ENCODE measurements around the gene RUSF1. TPM values are rescaled to one million over a fixed set of nuclear protein-coding genes. Genes with fewer than 3 reads are reported as not detected.

RUSF1 gene
- polyA plus RNA-seq, 1 donor (not counting 4 experiments of a cell fraction or from before 2014, with no cell fraction given): 17.4 TPM

DNA sequence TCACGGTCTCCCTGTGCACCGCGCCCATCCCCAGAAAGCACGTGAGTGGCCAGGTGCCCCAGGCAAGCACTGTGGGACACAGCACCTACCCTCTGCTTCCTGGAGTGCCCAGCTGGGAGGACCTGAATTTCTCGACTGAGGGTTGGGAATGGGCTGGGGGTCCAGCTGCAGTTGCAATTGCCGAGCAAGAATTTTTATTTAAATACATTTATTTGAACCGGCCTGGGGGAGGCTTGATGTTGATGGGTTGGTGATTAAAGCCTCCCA, 19.0 kb downstream of the RUSF1 start:
- Histone ChIP-seq H3K9me1 (ENCODE audit: control insufficient read depth, extremely low read depth, insufficient read depth, low read length) (no peaks in the 10 kb centered on the region), H3K4me3 (ENCODE audit: control insufficient read depth in 2 of 3, extremely low read depth in 1 of 3, insufficient read depth in 2 of 3, low read depth in 1 of 3, low read length in 3 of 3) (no peak overlapping the region), H3K27me3 (ENCODE audit: control insufficient read depth, extremely low read depth, insufficient read depth, low read length) (peaks cover 16% of the 10 kb centered on the region), H3K79me2 (ENCODE audit: control insufficient read depth, insufficient read depth, low read length) (no peaks in the 10 kb centered on the region), H3K9ac (ENCODE audit: control insufficient read depth, extremely low read depth, insufficient read depth, low read length) (no peak overlapping the region), H3K27ac (ENCODE audit: control insufficient read depth, insufficient read depth, low read length) (no peak overlapping the region), H4K20me1 (ENCODE audit: control insufficient read depth, extremely low read depth, insufficient read depth, low read length) (no peaks in the 10 kb centered on the region), H2AFZ (ENCODE audit: control insufficient read depth, low read length) (no peak overlapping the region), H3K4me1 (ENCODE audit: control insufficient read depth, extremely low read depth, insufficient read depth, low read length) (peaks cover 14% of the 10 kb centered on the region), H3K36me3 (ENCODE audit: control insufficient read depth in 2 of 2, extremely low read depth in 1 of 2, insufficient read depth in 2 of 2, low read length in 2 of 2) (peaks cover 0 to 6% of the 10 kb centered on the region in 2 experiments), H3K4me2 (ENCODE audit: control insufficient read depth, extremely low read depth, insufficient read depth, low read depth, low read length) (no peak overlapping the region), H3K9me3 (ENCODE audit: control insufficient read depth, low read depth, low read length) (no peaks in the 10 kb centered on the region)
- no peak for TF ChIP-seq EZH2 (IDR thresholded peaks at IDR 0.05; ENCODE audit: low read length)
- TF ChIP-seq, protein P1, sequence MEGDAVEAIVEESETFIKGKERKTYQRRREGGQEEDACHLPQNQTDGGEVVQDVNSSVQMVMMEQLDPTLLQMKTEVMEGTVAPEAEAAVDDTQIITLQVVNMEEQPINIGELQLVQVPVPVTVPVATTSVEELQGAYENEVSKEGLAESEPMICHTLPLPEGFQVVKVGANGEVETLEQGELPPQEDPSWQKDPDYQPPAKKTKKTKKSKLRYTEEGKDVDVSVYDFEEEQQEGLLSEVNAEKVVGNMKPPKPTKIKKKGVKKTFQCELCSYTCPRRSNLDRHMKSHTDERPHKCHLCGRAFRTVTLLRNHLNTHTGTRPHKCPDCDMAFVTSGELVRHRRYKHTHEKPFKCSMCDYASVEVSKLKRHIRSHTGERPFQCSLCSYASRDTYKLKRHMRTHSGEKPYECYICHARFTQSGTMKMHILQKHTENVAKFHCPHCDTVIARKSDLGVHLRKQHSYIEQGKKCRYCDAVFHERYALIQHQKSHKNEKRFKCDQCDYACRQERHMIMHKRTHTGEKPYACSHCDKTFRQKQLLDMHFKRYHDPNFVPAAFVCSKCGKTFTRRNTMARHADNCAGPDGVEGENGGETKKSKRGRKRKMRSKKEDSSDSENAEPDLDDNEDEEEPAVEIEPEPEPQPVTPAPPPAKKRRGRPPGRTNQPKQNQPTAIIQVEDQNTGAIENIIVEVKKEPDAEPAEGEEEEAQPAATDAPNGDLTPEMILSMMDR (optimal IDR thresholded peaks at IDR 0.05 in 1 of 3, IDR thresholded peaks at IDR 0.05 in 1 of 3, conservative IDR thresholded peaks at IDR 0.05 in 1 of 3; ENCODE audit: extremely low read depth in 1 of 3, insufficient read depth in 2 of 3, low read length in 3 of 3): no peak
- FAIRE-seq: no peak
- DNase-seq (ENCODE audit: low read depth, low spot score): no peak
- dilution Hi-C loops (cut with MboI; ENCODE audit: extremely low pct_ligation_motif_present, low sequenced_read_pairs): no loop called here

DNA sequence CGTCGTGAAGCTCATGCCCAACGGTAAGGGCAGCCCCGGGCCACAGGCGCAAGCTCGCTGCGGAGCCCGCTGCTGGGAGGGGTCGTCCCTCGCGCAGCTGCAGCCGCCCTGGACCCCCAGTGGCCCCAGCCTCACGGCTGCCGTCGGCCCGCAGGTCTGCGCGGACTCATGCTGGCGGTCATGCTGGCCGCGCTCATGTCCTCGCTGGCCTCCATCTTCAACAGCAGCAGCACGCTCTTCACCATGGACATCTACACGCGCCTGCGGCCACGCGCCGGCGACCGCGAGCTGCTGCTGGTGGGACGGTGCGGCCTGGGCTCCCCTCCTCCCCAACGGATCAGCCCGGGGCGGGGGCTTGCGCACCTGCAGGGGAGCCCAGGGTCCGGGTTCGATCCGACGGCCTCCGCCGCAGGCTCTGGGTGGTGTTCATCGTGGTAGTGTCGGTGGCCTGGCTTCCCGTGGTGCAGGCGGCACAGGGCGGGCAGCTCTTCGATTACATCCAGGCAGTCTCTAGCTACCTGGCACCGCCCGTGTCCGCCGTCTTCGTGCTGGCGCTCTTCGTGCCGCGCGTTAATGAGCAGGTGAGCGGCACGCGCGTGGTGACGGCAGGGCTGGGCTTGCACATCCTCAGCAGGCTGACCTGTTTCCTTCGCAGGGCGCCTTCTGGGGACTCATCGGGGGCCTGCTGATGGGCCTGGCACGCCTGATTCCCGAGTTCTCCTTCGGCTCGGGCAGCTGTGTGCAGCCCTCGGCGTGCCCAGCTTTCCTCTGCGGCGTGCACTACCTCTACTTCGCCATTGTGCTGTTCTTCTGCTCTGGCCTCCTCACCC, 19.5 kb downstream of the RUSF1 start:
- H3K4me3 ChIP-seq (ENCODE audit: control insufficient read depth in 2 of 3, extremely low read depth in 1 of 3, insufficient read depth in 2 of 3, low read depth in 1 of 3, low read length in 3 of 3): peak overlapping the region; percentile 49 to 74 (median 72)
- no peaks in the 10 kb centered on the region for H3K9me3 ChIP-seq (ENCODE audit: control insufficient read depth, low read depth, low read length)
- no peaks in the 10 kb centered on the region for H3K9me1 ChIP-seq (ENCODE audit: control insufficient read depth, extremely low read depth, insufficient read depth, low read length)
- peaks cover 16% of the 10 kb centered on the region for H3K27me3 ChIP-seq (ENCODE audit: control insufficient read depth, extremely low read depth, insufficient read depth, low read length)
- peak overlapping the region; percentile 91 for H3K4me2 ChIP-seq (ENCODE audit: control insufficient read depth, extremely low read depth, insufficient read depth, low read depth, low read length)
- no peaks in the 10 kb centered on the region for H3K79me2 ChIP-seq (ENCODE audit: control insufficient read depth, insufficient read depth, low read length)
- TF ChIP-seq EZH2 (IDR thresholded peaks at IDR 0.05; ENCODE audit: low read length): no peak
- TF ChIP-seq, protein P1 (optimal IDR thresholded peaks at IDR 0.05 in 1 of 3, IDR thresholded peaks at IDR 0.05 in 1 of 3, conservative IDR thresholded peaks at IDR 0.05 in 1 of 3; ENCODE audit: extremely low read depth in 1 of 3, insufficient read depth in 2 of 3, low read length in 3 of 3): peak in 1 of 3 experiments; percentile 33
- no peak overlapping the region for H3K9ac ChIP-seq (ENCODE audit: control insufficient read depth, extremely low read depth, insufficient read depth, low read length)
- DNase-seq (ENCODE audit: low read depth, low spot score) (no peak), FAIRE-seq (no peak)
- H4K20me1 ChIP-seq (ENCODE audit: control insufficient read depth, extremely low read depth, insufficient read depth, low read length): no peaks in the 10 kb centered on the region
- H3K4me1 ChIP-seq (ENCODE audit: control insufficient read depth, extremely low read depth, insufficient read depth, low read length): peaks cover 14% of the 10 kb centered on the region
- dilution Hi-C loops (cut with MboI; ENCODE audit: extremely low pct_ligation_motif_present, low sequenced_read_pairs): no loop called here
- H3K27ac ChIP-seq (ENCODE audit: control insufficient read depth, insufficient read depth, low read length): no peak overlapping the region
- peak overlapping the region; percentile 91 for H2AFZ ChIP-seq (ENCODE audit: control insufficient read depth, low read length)
- peaks cover 0 to 5% of the 10 kb centered on the region in 2 experiments for H3K36me3 ChIP-seq (ENCODE audit: control insufficient read depth in 2 of 2, extremely low read depth in 1 of 2, insufficient read depth in 2 of 2, low read length in 2 of 2)
